GM12878 (cell line): ENCODE results near the gene ZNF618. TPM values are rescaled to one million over a fixed set of nuclear protein-coding genes. Genes with fewer than 3 reads are reported as not detected.

Experiments
- ATAC-seq: fragments of 200-7000 bp; cut with Tn5 transposase; 3 replicates; pipeline ENCODE4 v1.9.1; 2020; ENCODE audit warnings: mild to moderate bottlenecking, moderate library complexity
- BruUV-seq: library from RNA; stranded (reverse); fragments of 400-500 nt; replicated peaks from 2 replicates; lab custom pipeline; 2021; lab: Mats Ljungman, UMichigan
- CTCF ChIA-PET: fragments of 300-600 bp; sonication (Branson Sonifier 250); formaldehyde crosslinking; extraction: SDS; loops from one replicate; lab custom pipeline; 2021; ENCODE audit warnings: inconsistent platforms; lab: Yijun Ruan, JAX
- POLR2A ChIA-PET: fragments of 350-600 bp; formaldehyde crosslinking; extraction: SDS; loops from one replicate; lab custom pipeline; 2021; ENCODE audit warnings: inconsistent platforms; lab: Charles Lee
- RAD21 ChIA-PET: fragments of 300-600 bp; sonication (Branson Sonifier 250); formaldehyde crosslinking; loops from one replicate; lab custom pipeline; 2023; ENCODE audit warnings: antibody characterized with exemption; ENCODE audit not compliant: unreplicated experiment; lab: Charles Lee
- SMC1A ChIA-PET: fragments of 300-600 bp; sonication (Branson Sonifier 250); formaldehyde crosslinking; loops from one replicate; lab custom pipeline; 2023; ENCODE audit not compliant: unreplicated experiment, uncharacterized antibody; lab: Charles Lee
- DNase-seq: peaks from one replicate; pipeline ENCODE4 v3.0.0-alpha.2; 2011; ENCODE audit warnings: low read depth, low spot score
- FAIRE-seq: peaks from 3 replicates; lab custom pipeline; 2011; peaks lifted over from hg19 to GRCh38; lab: Jason Lieb, UNC
- H2AFZ ChIP-seq: 2 replicates; pipeline ENCODE4 v1.6.0; 2011; ENCODE audit warnings: low read depth, low read length, control low read depth; ENCODE audit not compliant: control insufficient read depth
- H3K27ac ChIP-seq: 2 replicates; pipeline ENCODE4 v1.5.1; 2011; ENCODE audit warnings: control low read depth; ENCODE audit not compliant: control insufficient read depth, insufficient read depth
- H3K27me3 ChIP-seq, 2 experiments: replicated peaks in 1 of 2; 2 replicates each; pipeline versions ENCODE4 v1.6.0 to v1.6.1; 2011; ENCODE audit warnings: low read length in 1 of 2; ENCODE audit not compliant: control insufficient read depth in 2 of 2, insufficient read depth in 2 of 2
- H3K36me3 ChIP-seq, 2 experiments: 2 replicates each; pipeline ENCODE4 v1.5.1; 2011; ENCODE audit warnings: low read length in 1 of 2; ENCODE audit not compliant: control insufficient read depth in 2 of 2, insufficient read depth in 2 of 2
- H3K4me1 ChIP-seq: 2 replicates; pipeline ENCODE4 v1.6.1; 2011; ENCODE audit warnings: mild to moderate bottlenecking, low read length, moderate library complexity, mixed read lengths; ENCODE audit not compliant: control insufficient read depth, insufficient read depth
- H3K4me2 ChIP-seq: 2 replicates; pipeline ENCODE4 v1.6.0; 2011; ENCODE audit warnings: control low read depth; ENCODE audit not compliant: control insufficient read depth, insufficient read depth
- H3K4me3 ChIP-seq: fragments of 200-600 bp; sonication (generic); 2 replicates; pipeline ENCODE4 v1.5.1; 2016
- H3K79me2 ChIP-seq: 2 replicates; pipeline ENCODE4 v1.6.0; 2011; ENCODE audit warnings: low read length; ENCODE audit not compliant: control insufficient read depth, insufficient read depth
- H3K9ac ChIP-seq: 2 replicates; pipeline ENCODE4 v1.8.0; 2011; ENCODE audit warnings: low read length, control low read depth, mixed read lengths; ENCODE audit not compliant: control insufficient read depth, insufficient read depth
- H3K9me3 ChIP-seq: replicated peaks from 3 replicates; pipeline ENCODE4 v1.5.1; 2011; ENCODE audit warnings: mild to moderate bottlenecking, low read length; ENCODE audit not compliant: control insufficient read depth, insufficient read depth
- H4K20me1 ChIP-seq: 2 replicates; pipeline ENCODE4 v1.6.0; 2011; ENCODE audit not compliant: control insufficient read depth, insufficient read depth
- BCLAF1 ChIP-seq: fragments of 450-650 bp; IDR thresholded peaks from 2 replicates; pipeline ENCODE4 v1.6.1; 2017; ENCODE audit warnings: antibody characterized with exemption, mild to moderate bottlenecking, moderate library complexity
- CEBPB ChIP-seq, 2 experiments: fragments of 150-350 bp in 1 of 2; IDR thresholded peaks; 2 replicates each; pipeline ENCODE4 v1.6.1; 2012 to 2014; ENCODE audit warnings: low read depth in 2 of 2, low read length in 2 of 2, borderline replicate concordance in 1 of 2, inconsistent platforms in 1 of 2
- E4F1 ChIP-seq: fragments of 450-650 bp; IDR thresholded peaks from 2 replicates; pipeline ENCODE4 v1.6.1; 2018; ENCODE audit warnings: borderline replicate concordance, mild to moderate bottlenecking; ENCODE audit not compliant: partially characterized antibody
- ELK1 ChIP-seq: IDR thresholded peaks from 2 replicates; pipeline ENCODE4 v1.6.1; 2012; ENCODE audit warnings: low read depth, low read length, improper control_type of control experiment
- HCFC1 ChIP-seq: fragments of 150-350 bp; IDR thresholded peaks from 2 replicates; pipeline ENCODE4 v1.6.1; 2014; ENCODE audit warnings: low read length
- LARP7 ChIP-seq: fragments of 450-650 bp; IDR thresholded peaks from 2 replicates; pipeline ENCODE4 v1.6.1; 2017; ENCODE audit warnings: mild to moderate bottlenecking
- NBN ChIP-seq: fragments of 450-650 bp; IDR thresholded peaks from 2 replicates; pipeline ENCODE4 v1.6.1; 2016
- PBX3 ChIP-seq: IDR thresholded peaks from 2 replicates; pipeline ENCODE4 v1.6.1; 2011; ENCODE audit warnings: mild to moderate bottlenecking, low read depth, low read length, moderate library complexity; ENCODE audit not compliant: insufficient replicate concordance
- POLR2AphosphoS5 ChIP-seq: IDR thresholded peaks from 2 replicates; pipeline ENCODE4 v1.6.1; 2011; ENCODE audit warnings: mild to moderate bottlenecking, low read length, inconsistent platforms
- TBL1XR1 ChIP-seq: IDR thresholded peaks from 2 replicates; pipeline ENCODE4 v1.6.1; 2012; ENCODE audit warnings: low read depth, low read length, improper control_type of control experiment
- YY1 ChIP-seq: IDR thresholded peaks from 2 replicates; pipeline ENCODE4 v1.6.1; 2011; ENCODE audit warnings: low read depth, mild to moderate bottlenecking, low read length
- WGBS: methylation state at CpG from one replicate; pipeline ENCODE4 v1.1.6; 2016; ENCODE audit warnings: low lambda C conversion rate; ENCODE audit not compliant: insufficient replicate concordance, insufficient coverage; ENCODE audit errors: missing lambda C conversion rate; 5-methylcytosine and 5-hydroxymethylcytosine counted together
- in situ Hi-C: fragments of 300-500 bp; cut with MboI; formaldehyde crosslinking; loops from 9 replicates; pipeline ENCODE4 v1.14.3; 2018; ENCODE audit warnings: mixed read lengths
- intact Hi-C: fragments of 100-400 bp; cut with micrococcal nuclease; formaldehyde crosslinking; loops from one replicate; pipeline ENCODE4 v1.14.2; 2022; ENCODE audit not compliant: unreplicated experiment
- polyA plus RNA-seq, 11 experiments: library from polyadenylated mRNA; depleted of rRNA in 4 of 11; unstranded in 6 of 11; stranded (reverse) in 5 of 11; fragments of >200 nt; fragmentation: Nextera tagmentation in 4 of 11; fragmentation: Illumina TruSeq in 1 of 11; extraction: Ambion mirVana in 4 of 11; extraction: Trizol in 1 of 11; gene quantifications; 1 replicate in 1 of 11; 2 replicates in 10 of 11; pipeline versions ENCODE4 v1.2.1 to v1.2.3, GENCODE V29; 2011 to 2016; ENCODE audit warnings: inconsistent platforms in 2 of 11, missing spikeins in 2 of 11, low read depth in 1 of 11
- total RNA-seq, 4 experiments: library from RNA; depleted of rRNA in 3 of 4; stranded (reverse); fragments of >200 nt in 3 of 4; fragmentation: Illumina TruSeq in 1 of 4; extraction: Trizol in 1 of 4; gene quantifications; 2 replicates each; pipeline versions ENCODE4 v1.2.1 to v1.2.3, GENCODE V29; 2013 to 2021

Gene ZNF618
- total and polyA plus RNA-seq, 10 of the 15 experiments (the other 5 are each of a cell fraction or from before 2014, with no cell fraction given), result 0.01 to 0.24 (median 0.06) TPM; not detected in 2

GRCh38 chr9:113927277-113927676, 51.2 kb downstream of the ZNF618 start:
- Histone ChIP-seq H3K27me3 (no peaks in the 10 kb centered on the region), H3K79me2 (no peaks in the 10 kb centered on the region), H4K20me1 (no peaks in the 10 kb centered on the region), H3K4me2 (no peak overlapping the region), H3K27ac (no peak overlapping the region), H3K4me3 (no peak overlapping the region), H3K4me1 (no peaks in the 10 kb centered on the region), H2AFZ (no peak overlapping the region), H3K9me3 (0 out of 3 replicates have a peak, but pooled peaks cover 2% of the 10 kb centered on the region), H3K36me3 (no peaks in the 10 kb centered on the region), H3K9ac (no peak overlapping the region)
- RAD21 ChIA-PET, result no interaction called here
- POLR2A ChIA-PET, result no interaction called here
- no TSS peak for BruUV-seq
- CTCF ChIA-PET, result interaction anchor here (1.2 kb wide), 1 partner anchor 254 kb away, joined by 3 read pairs; no protein-coding TSS in a partner anchor
- in situ Hi-C loops (no loop called here), intact Hi-C loops (no loop called here)
- SMC1A ChIA-PET, result interaction anchor here (1.7 kb wide), 1 partner anchor 12 kb away, joined by 5 read pairs; no protein-coding TSS in a partner anchor
- TF ChIP-seq YY1, result no peak
- TF ChIP-seq ELK1, result no peak
- TF ChIP-seq PBX3, result no peak
- no peak for TF ChIP-seq LARP7
- no peak for TF ChIP-seq TBL1XR1
- TF ChIP-seq CEBPB (IDR thresholded peaks at IDR 0.05; ENCODE audit: borderline replicate concordance in 1 of 2, low read depth in 2 of 2, low read length in 2 of 2), result no peak
- no peak for TF ChIP-seq POLR2AphosphoS5
- no peak for TF ChIP-seq NBN
- TF ChIP-seq BCLAF1, result no peak
- no peak for TF ChIP-seq E4F1
- no peak for TF ChIP-seq HCFC1
- ATAC-seq, result no peak
- no peak for FAIRE-seq
- DNase-seq, result no peak
- 0% methylated on average over 2 of the region's 2 CpGs for WGBS
